HUES64 (cell line): ENCODE results near the gene IRAK2.

Source experiments
- H3K27ac ChIP-seq: 2 replicates; pipeline ENCODE4 v1.7.0; 2013; ENCODE audit warnings: low read depth, low read length, inconsistent platforms
- H3K27me3 ChIP-seq: 2 replicates; pipeline ENCODE4 v1.6.1; 2013; ENCODE audit warnings: mild to moderate bottlenecking, low read length; ENCODE audit not compliant: insufficient read depth
- H3K36me3 ChIP-seq: 2 replicates; pipeline ENCODE4 v1.6.1; 2013; ENCODE audit warnings: mild to moderate bottlenecking, low read length; ENCODE audit not compliant: insufficient read depth
- H3K4me1 ChIP-seq: 2 replicates; pipeline ENCODE4 v1.6.1; 2013; ENCODE audit warnings: mild to moderate bottlenecking, low read length, moderate library complexity; ENCODE audit not compliant: insufficient read depth
- H3K4me3 ChIP-seq: 2 replicates; pipeline ENCODE4 v1.5.1; 2013; ENCODE audit warnings: mild to moderate bottlenecking, low read length, moderate library complexity
- H3K9ac ChIP-seq: 2 replicates; pipeline ENCODE4 v1.6.1; 2013; ENCODE audit warnings: mild to moderate bottlenecking, low read depth, low read length
- H3K9me3 ChIP-seq: 2 replicates; pipeline ENCODE4 v1.6.1; 2013; ENCODE audit warnings: low read depth, low read length; ENCODE audit not compliant: insufficient read depth
- WGBS: fragments of 150-250, 120-280 bp; methylation state at CpG from one replicate; pipeline ENCODE4 v1.1.7; 2013; ENCODE audit warnings: missing lambda C conversion rate; 5-methylcytosine and 5-hydroxymethylcytosine counted together

The IRAK2 gene

DNA sequence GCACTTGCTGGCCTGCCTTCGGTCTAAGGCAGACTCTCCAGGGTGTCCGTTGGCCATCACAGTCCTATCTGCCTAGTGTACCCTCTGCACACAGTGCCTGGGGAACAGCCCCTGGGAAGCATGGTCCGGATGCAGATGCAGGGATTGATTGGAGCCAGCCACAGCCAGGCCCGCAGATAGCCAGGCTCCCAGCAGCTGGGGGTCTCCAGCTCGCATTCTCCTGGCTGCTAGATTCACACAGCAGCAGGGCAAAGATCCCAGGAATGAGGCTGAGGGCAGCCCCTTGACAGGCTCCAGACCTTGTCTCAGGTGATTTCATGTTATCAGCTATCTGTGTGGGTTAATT lies 41.4 kb downstream of the IRAK2 start:
- Histone ChIP-seq H3K36me3 (no peaks in the 10 kb centered on the region), H3K27ac (no peak overlapping the region), H3K9ac (no peak overlapping the region), H3K4me3 (no peak overlapping the region), H3K27me3 (no peaks in the 10 kb centered on the region), H3K4me1 (no peaks in the 10 kb centered on the region), H3K9me3 (no peaks in the 10 kb centered on the region)
- WGBS, result 90% methylated on average over 5 of the region's 5 CpGs

DNA sequence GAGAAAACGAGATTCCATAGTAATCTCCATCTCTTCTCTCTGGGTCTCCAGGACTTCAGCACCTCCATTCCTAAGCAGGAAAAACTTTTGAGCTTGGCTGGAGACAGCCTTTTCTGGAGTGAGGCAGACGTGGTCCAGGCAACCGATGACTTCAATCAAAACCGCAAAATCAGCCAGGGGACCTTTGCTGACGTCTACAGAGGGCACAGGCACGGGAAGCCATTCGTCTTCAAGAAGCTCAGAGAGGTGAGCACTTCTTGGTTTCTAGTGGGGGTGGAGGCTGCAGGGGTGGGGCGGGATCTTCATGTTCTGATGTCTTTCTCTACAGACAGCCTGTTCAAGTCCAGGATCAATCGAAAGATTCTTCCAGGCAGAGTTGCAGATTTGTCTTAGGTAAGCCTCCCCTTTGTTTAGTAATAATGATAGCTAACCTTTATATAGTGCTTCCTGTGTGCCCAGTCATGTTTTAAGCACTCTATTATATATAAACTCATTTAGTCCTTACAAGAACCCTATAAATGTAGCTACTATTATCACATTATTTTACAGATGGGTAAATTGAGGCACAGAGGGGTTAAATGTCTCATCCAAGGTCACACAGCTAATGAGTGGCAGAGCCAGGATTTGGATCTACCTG lies 48.6 kb downstream of the IRAK2 start:
- Histone ChIP-seq H3K36me3 (no peaks in the 10 kb centered on the region), H3K9ac (no peak overlapping the region), H3K27me3 (no peaks in the 10 kb centered on the region), H3K4me3 (no peak overlapping the region), H3K9me3 (peaks cover 6% of the 10 kb centered on the region; the same call in 1 of the 2 replicates), H3K27ac (no peak overlapping the region), H3K4me1 (no peaks in the 10 kb centered on the region)
- 89% methylated on average over 8 of the region's 9 CpGs for WGBS

- Histone ChIP-seq H3K36me3 (no peaks in the 10 kb centered on the region), H3K9ac (no peak overlapping the region), H3K4me1 (no peaks in the 10 kb centered on the region), H3K9me3 (peaks cover 6% of the 10 kb centered on the region; the same call in 1 of the 2 replicates), H3K4me3 (no peak overlapping the region), H3K27me3 (no peaks in the 10 kb centered on the region), H3K27ac (no peak overlapping the region)
- 87% methylated on average over 6 of the region's 6 CpGs for WGBS
Measured at GRCh38 chr3:10215578-10216368, 51.1 kb downstream of the IRAK2 start.

GRCh38 chr3:10217359-10217758 lies 52.6 kb downstream of the IRAK2 start:
- no peak overlapping the region for H3K4me3 ChIP-seq
- H3K27ac ChIP-seq, result no peak overlapping the region
- no peaks in the 10 kb centered on the region for H3K36me3 ChIP-seq
- no peak overlapping the region for H3K9ac ChIP-seq
- no peaks in the 10 kb centered on the region for H3K27me3 ChIP-seq
- peaks cover 6% of the 10 kb centered on the region; the same call in 1 of the 2 replicates for H3K9me3 ChIP-seq
- no peaks in the 10 kb centered on the region for H3K4me1 ChIP-seq
- WGBS, result 82% methylated on average over 3 of the region's 3 CpGs

- Histone ChIP-seq H3K27me3 (no peaks in the 10 kb centered on the region), H3K27ac (no peak overlapping the region), H3K9ac (no peak overlapping the region), H3K9me3 (peaks cover 6% of the 10 kb centered on the region; the same call in 1 of the 2 replicates), H3K4me1 (no peaks in the 10 kb centered on the region), H3K4me3 (no peak overlapping the region), H3K36me3 (no peaks in the 10 kb centered on the region)
- 92% methylated on average over 9 of the region's 9 CpGs for WGBS
Measured at GRCh38 chr3:10219737-10220136, 55.0 kb downstream of the IRAK2 start.

DNA sequence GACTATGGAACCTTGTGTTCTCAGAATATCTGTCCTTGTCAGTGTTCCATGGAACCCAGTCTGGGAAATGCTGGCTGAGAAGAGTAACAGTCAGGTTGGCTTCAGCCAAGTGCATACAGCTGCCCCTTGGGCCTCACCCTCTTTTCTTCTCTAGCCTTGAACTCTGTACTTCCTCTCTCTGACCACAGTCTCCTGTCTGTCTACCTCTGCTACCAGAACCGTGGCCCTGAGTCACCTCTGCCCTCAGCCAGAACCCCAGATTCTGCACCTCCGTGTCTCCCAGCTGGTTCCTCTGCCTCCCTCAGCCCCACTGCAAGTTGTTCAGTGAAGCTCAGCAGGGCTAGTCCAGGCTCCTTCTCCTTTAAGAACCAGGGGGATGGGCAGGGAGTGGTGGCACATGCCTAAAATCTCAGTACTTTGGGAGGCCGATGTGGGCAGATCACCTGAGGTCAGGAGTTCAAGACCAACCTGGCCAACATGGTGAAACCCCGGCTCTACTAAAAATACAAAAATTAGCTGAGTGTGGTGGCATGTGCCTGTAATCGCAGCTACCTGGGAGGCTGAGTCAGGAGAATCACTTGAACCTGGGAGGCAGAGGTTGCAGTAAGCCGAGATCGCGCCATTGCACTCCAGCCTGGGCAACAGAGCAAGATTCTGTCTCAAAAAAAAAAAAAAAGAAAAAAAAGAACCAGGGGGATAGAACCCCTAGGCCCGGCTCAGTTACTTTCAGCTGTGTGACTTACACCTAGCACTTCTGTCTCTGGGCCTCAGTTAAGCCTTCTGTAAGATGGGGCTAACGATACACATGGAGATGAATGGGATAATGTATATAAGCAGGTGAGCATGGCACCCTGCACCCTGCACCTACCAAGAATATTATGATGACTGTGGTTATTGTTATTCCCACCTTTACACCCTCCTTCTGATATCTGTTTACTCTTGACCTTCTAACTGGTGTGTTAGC lies 59.2 kb downstream of the IRAK2 start:
- Histone ChIP-seq H3K27ac (no peak overlapping the region), H3K36me3 (no peaks in the 10 kb centered on the region)
- WGBS, result 91% methylated on average over 10 of the region's 10 CpGs

GRCh38 chr3:10224794-10225665 lies 60.3 kb downstream of the IRAK2 start:
- H3K4me1 ChIP-seq, result peaks cover 7% of the 10 kb centered on the region
- H3K27ac ChIP-seq, result no peak overlapping the region
- H3K27me3 ChIP-seq, result no peaks in the 10 kb centered on the region
- H3K4me3 ChIP-seq, result no peak overlapping the region
- no peaks in the 10 kb centered on the region for H3K9me3 ChIP-seq
- H3K9ac ChIP-seq, result no peak overlapping the region
- 77% methylated on average over 4 of the region's 4 CpGs for WGBS
- no peaks in the 10 kb centered on the region for H3K36me3 ChIP-seq

More for the DNA sequence above, 59.2 kb downstream of the IRAK2 start:
- no peaks in the 10 kb centered on the region for H3K27me3 ChIP-seq
- no peaks in the 10 kb centered on the region for H3K9me3 ChIP-seq
- H3K9ac ChIP-seq, result no peak overlapping the region
- H3K4me3 ChIP-seq, result no peak overlapping the region
- peaks cover 7% of the 10 kb centered on the region for H3K4me1 ChIP-seq

DNA sequence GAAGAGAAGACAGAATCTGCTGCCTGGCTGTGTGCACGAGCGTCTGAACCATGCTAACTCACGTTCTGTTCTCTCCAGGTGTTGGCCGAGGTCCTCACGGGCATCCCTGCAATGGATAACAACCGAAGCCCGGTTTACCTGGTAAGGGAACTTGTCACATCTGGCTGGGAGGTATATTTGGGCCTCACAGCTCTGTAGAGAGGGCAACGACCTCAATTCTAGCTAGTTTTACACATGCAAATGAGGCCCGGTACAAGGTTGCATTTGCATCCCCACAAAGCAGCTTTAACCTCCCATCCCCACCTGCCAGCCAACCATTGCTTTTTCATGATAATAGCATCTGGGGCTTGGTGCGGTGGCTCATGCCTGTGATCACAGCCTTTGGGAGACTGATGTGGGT lies 61.6 kb downstream of the IRAK2 start:
- Histone ChIP-seq H3K9me3 (no peaks in the 10 kb centered on the region), H3K27ac (peak overlapping the region; percentile 74; the same call in 1 of the 2 replicates), H3K36me3 (no peaks in the 10 kb centered on the region), H3K4me3 (peak overlapping the region; percentile 21; the same call in 1 of the 2 replicates), H3K4me1 (peaks cover 7% of the 10 kb centered on the region), H3K9ac (peak overlapping the region; percentile 29), H3K27me3 (no peaks in the 10 kb centered on the region)
- 9% methylated on average over 9 of the region's 10 CpGs for WGBS

DNA sequence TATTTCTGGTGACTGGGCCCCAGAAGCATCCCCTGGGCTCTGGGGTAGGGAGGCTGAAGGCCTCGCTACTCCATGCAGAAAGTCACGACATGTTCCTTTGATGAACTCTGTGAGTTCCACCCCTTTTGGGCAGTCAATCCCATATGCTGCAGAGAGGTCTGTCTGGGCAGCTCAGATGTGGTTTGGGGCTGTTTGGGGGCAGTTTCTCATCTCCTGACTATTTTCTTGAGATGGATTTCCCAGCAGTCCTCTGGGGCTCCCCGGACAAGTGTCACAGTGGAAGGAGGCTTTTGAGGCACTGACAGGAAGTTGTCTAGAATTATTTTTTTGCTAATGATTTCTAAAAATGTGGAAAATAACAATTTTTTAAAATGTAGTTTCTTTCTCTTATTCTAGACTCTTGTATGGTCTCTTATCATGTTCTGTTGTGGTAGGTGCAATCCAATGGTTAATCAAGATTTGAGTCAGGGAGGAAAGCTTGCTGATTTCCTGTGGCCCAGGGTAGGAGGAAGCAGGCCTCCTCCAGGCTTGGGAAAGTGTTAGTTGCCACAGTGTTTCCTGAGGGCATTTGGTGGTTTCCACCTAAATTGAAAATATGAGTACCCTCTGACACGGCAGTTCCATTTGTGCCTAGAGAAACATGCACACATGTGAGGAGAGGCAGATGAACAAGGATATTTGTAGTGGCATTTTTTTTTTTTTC lies 63.7 kb downstream of the IRAK2 start:
- Histone ChIP-seq H3K4me3 (no peak overlapping the region), H3K27me3 (no peaks in the 10 kb centered on the region), H3K36me3 (no peaks in the 10 kb centered on the region), H3K9me3 (no peaks in the 10 kb centered on the region), H3K9ac (no peak overlapping the region), H3K4me1 (peaks cover 7% of the 10 kb centered on the region), H3K27ac (no peak overlapping the region)
- WGBS, result 90% methylated on average over 4 of the region's 4 CpGs

GRCh38 chr3:10229576-10229975 lies 64.9 kb downstream of the IRAK2 start:
- no peak overlapping the region for H3K27ac ChIP-seq
- peaks cover 7% of the 10 kb centered on the region for H3K4me1 ChIP-seq
- no peaks in the 10 kb centered on the region for H3K36me3 ChIP-seq
- 96% methylated on average over 7 of the region's 7 CpGs for WGBS
- no peaks in the 10 kb centered on the region for H3K9me3 ChIP-seq
- H3K27me3 ChIP-seq, result no peaks in the 10 kb centered on the region
- no peak overlapping the region for H3K9ac ChIP-seq
- no peak overlapping the region for H3K4me3 ChIP-seq
